Measurements from ENCODE around the gene WDR55.

- TF ChIP-seq POLR2A (IDR thresholded peaks at IDR 0.05), result no peak
- TF ChIP-seq, protein P1, sequence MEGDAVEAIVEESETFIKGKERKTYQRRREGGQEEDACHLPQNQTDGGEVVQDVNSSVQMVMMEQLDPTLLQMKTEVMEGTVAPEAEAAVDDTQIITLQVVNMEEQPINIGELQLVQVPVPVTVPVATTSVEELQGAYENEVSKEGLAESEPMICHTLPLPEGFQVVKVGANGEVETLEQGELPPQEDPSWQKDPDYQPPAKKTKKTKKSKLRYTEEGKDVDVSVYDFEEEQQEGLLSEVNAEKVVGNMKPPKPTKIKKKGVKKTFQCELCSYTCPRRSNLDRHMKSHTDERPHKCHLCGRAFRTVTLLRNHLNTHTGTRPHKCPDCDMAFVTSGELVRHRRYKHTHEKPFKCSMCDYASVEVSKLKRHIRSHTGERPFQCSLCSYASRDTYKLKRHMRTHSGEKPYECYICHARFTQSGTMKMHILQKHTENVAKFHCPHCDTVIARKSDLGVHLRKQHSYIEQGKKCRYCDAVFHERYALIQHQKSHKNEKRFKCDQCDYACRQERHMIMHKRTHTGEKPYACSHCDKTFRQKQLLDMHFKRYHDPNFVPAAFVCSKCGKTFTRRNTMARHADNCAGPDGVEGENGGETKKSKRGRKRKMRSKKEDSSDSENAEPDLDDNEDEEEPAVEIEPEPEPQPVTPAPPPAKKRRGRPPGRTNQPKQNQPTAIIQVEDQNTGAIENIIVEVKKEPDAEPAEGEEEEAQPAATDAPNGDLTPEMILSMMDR (IDR thresholded peaks at IDR 0.05), result no peak
These were observed 26.5 kb downstream of the WDR55 start, which contains the start of the genes HARS1 and HARS2 for GRCh38 chr5:140690941-140691924.
